ENCODE data around the gene PLEKHH1.

The PLEKHH1 gene

GRCh38 chr14:67638642-67639041 lies 105.6 kb downstream of the PLEKHH1 start:
- no peak for TF ChIP-seq CTCF (IDR thresholded peaks at IDR 0.05; ENCODE audit: insufficient read depth, low read length, poor library complexity, severe bottlenecking)
- no peaks in the 10 kb centered on the region for H3K27me3 ChIP-seq (replicated peaks; ENCODE audit: control insufficient read depth, insufficient read depth, low read length)
- H3K4me3 ChIP-seq (replicated peaks; ENCODE audit: low read depth, low read length), result no peak overlapping the region
- H3K36me3 ChIP-seq (ENCODE audit: control insufficient read depth, insufficient read depth, low read length), result no peaks in the 10 kb centered on the region
- no peak for DNase-seq (ENCODE audit: extremely low read depth, insufficient read length)
